NCI-H1436 treated with DMSO at 0.1 percent for 48 hours (cell line): ENCODE measurements around the gene CA4.

ENCODE experiments used
- DNase-seq: peaks from one replicate; lab custom pipeline; 2025; lab: John Stamatoyannopoulos, UW

CA4 gene

DNA sequence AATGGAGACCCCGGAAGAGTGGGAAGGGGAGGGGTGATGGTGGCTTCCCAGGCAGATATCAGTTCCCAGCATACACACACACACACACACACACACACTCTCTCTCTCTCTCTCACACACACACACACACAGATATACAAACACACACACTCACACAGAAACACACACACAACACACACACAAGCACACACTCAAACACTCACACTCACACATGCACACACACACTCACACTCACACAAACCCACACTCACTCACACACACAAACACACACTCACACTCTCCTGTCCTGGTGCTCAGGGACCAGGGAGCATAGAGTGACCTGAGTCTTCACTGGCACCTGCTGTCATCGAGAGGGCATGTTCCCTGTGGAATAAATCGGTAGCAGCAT, 5.6 kb downstream of the CA4 start:
- no peak for DNase-seq

DNA sequence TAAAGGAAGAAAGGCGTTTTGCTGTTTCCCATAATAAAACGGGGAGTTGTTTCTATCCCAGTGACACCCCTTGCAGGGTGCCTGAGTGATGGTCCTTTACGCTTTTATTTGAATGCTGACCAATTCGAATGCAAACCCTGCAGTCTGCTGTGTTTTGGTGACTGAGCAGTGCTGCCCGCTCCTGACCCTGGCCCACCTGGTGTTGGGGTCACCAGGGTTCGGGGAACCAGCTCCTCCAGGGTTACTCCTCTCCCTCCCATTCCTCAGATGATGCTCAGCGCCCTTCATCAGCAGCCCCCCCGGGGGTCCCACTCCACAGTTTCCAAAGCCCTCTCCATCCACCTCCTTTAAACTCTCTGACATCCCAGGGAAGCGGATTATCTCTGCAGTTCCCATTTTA, 6.0 kb downstream of the CA4 start:
- DNase-seq: no peak

DNA sequence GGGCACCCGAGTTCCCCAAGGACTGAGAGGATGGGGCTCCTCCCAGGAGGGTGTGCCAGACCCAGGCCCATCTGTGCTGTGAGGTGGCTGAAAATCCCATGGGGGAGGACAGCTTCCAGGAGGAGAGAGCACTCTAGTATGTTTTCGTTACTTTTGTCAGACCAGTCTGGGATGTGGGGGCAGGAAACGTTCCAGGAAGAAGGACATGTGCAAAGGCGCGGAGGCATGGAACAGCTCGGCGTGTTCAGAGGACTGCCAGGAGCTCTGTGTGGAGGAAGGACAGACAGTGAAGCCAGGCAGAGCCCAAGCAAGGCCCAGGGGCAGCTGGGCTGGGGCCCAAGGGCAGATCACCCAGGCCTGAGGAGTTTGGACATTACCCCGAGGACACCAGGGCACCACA, 7.0 kb downstream of the CA4 start:
- DNase-seq: no peak

DNA sequence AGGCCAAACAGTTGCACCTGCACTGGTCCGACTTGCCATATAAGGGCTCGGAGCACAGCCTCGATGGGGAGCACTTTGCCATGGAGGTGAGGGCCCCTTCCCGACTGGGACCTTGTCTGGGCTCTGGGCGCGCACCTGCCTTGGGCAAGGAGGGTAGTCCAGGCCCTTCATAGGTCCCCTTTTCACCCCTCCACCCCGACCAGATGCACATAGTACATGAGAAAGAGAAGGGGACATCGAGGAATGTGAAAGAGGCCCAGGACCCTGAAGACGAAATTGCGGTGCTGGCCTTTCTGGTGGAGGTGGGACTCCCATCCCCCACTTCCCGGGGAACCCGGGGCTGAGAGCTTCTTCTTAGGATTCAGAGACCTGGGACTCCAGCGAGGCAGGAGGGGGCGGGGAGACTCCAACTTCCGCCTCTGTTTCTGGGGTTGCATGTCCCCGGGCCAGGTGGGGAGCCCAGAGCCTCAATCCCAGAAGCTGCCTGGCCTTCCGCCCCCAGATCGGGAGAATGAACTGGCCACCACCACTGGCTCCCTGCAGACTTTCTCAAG, 7.8 kb downstream of the CA4 start:
- no peak for DNase-seq

DNA sequence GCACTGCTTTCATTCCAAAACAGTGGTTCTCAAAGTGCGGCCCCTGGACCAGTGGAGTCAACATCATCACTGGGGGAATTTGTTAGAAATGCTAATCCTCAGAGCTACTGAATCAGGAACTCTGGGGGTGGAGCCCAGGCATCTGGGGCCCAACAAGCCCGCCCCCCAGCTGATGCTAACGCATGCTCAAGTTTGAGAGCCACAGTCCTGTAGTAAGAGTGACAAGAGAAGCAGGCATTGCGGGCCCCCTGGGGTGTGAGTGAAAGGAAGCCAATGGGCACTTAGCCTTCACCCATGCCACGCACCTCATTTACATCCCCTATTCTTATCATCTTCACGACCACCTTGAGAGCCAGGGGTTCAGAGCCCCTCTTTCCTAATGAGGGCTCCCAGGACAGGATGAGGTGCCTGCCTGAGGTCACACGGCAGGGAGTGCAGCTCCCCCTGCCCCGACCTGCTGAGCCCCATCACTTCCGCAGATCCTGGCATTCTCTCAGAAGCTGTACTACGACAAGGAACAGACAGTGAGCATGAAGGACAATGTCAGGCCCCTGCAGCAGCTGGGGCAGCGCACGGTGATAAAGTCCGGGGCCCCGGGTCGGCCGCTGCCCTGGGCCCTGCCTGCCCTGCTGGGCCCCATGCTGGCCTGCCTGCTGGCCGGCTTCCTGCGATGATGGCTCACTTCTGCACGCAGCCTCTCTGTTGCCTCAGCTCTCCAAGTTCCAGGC, 9.1 kb downstream of the CA4 start:
- no peak for DNase-seq

DNA sequence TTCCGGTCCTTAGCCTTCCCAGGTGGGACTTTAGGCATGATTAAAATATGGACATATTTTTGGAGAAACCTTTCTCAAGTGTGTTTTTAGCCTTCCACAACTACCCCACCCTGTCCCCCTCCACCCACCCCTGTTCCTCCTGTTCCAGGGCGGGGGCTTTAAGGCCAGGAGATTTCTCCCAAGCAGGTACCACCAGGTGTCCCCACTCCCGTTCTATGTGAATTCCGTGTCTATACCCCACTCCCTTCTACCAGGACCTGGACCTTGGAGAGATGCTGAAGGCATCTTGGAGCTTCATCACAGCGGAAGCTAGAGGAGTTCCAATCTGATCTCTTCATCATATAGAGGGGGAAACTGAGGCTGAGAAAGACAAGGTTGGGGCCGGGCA, 9.7 kb downstream of the CA4 start:
- no peak for DNase-seq

DNA sequence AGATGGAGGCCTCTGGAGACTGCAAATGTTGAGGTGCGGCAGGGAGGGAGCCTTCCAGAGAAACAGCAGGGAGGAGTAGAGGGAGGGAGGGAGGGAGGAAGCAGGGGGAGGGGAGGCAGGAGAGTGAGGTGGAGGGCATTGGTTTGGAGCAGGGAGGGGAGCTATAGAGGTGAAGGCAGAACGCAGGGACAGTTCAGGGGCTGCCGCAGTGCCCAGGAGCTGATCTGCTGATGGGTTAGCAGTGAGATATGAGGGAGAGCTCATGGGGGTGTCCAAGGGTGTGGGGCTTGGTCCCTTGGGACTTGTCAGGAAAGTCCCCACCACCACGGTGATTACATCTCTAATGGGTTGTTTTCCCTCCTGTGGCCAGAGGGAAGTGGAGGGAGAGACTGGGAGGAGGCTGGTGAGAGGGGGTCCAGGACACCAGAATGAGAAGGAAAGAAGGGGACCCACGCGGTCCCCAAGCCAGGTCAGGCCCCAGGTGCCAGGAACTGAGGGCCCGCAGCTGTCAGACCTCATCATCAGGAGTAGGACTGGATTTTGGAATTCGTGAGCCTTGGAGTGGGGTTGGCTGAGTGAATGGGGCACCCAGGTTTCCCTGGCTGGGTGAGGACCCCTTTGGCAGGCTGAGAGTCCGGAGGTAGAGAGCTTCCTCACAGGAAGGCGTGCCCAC, 11.2 kb downstream of the CA4 start:
- DNase-seq: no peak

DNA sequence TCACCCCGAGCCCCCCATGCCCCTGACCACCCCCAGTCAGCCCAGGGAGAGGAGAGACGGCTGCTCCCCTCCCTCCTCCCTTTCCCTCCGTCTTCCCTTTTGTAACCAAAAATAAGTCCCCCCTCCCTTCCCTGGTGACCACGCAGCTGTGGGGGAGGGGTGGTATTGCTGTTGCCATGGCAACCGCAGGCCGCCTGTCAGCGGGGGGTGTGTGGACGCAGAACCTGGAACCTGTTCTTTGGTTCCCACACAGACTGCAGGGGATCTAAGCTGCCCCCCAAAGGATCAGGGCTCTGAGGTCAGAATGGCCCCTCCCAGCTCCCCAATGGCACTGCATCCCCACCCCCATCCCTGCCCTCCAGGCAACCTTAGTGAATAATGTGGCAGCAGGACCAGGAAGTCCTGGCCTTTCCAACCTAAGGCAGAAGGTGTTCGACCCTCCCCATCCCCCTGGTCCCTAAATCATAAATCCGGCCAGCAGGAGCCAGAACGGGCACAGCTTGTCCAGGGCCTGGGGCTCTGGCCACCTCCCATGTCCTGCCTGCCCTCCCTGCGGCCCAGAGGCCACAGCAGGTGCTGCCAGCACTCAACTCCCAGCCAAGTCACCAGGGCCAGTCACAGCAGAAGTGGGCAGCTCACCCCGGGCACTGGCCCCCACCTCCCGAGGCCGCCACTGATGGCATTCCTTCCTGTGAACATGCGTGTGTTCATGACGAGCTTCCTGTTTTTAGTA, 12.0 kb downstream of the CA4 start:
- DNase-seq: no peak

DNA sequence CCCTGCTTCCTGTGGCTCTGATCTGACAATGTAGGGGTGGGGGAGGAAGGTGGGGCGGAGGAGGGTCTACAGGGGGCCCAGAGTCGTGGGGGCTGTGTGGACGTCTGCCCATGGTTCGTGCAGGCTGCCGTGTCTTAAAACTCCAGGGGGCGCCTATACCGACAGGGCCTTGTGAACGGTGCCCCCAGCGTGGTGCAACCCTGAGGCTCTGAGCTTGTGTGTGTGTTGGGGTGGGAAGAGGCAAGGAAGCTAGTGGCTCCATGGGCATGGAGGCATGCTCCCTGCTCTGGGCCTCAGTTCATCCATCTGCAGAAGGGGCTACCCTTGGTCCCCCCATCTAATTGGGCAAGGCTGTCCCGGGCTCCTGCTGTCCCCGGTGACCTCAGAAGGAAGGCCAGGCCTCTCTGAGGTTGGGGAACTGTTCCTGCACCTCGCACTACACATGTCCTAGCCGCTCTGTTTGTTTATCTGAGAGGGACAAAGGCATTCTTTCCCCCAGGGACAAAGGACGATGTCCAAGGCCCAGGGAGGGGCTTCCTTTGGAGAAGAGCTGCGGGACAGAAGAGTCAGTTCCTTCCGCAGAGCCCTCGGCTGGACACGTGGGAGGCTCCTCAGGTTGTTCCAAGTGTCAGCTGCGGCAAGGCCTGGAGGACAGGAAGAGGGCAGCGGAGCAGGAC, 13.5 kb downstream of the CA4 start:
- no peak for DNase-seq

DNA sequence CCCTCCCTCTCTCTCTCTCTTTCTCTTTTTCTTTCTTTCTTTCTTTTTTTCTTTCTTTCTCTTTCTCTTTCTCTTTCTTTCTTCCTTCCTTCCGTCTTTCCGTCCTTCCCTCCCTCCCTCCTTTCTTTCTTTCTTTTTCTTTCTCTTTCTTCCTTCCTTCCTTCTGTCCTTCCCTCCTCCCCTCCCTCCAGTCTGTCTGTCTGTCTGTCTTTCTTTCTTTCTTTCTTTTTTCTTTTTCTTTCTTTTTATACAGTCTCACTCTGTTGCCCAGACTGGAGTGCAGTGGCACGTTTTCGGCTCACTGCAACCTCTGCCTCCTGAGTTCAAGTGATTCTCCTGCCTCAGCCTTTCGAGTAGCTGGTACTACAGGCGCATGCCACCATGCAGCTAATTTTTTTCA, 14.4 kb downstream of the CA4 start:
- no peak for DNase-seq

DNA sequence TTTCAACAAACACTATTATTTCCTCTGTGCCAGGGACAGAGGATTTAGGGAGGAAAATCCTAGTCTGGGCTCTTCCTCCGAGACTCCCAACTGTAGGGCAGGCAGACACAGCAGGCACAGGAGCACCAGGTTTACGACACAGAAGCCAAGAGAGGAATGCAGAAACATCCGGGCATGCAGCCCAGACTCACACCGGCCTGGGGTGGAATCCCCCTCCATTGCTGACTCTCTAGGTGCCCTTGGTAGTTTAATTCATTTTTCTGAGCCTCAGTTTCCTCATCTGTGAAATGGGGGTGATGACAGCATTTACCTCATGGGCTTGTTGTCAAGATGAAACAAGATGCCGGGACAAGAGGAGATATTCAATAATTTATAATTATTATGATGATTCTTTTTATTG, 14.9 kb downstream of the CA4 start:
- DNase-seq: no peak

DNA sequence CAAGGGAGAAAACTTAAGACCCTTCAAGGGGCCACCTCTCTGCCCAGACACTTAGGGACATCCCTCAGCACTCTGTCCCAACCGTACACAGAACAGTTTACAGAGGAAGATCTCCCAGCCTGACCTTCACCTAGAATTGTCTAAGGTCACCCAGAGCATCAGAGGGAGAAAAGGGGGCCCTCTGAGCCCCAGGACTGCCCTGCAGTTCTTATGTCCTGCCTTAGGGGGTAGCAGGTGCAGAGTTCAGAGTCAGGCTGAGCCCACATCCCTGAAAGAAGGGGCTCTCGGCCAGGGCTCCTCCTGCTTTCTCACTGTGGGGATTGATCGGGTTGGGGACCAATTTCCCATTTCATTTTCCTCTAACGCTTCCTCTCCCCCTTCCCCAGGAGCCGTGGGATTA, 15.4 kb downstream of the CA4 start:
- DNase-seq: no peak

DNA sequence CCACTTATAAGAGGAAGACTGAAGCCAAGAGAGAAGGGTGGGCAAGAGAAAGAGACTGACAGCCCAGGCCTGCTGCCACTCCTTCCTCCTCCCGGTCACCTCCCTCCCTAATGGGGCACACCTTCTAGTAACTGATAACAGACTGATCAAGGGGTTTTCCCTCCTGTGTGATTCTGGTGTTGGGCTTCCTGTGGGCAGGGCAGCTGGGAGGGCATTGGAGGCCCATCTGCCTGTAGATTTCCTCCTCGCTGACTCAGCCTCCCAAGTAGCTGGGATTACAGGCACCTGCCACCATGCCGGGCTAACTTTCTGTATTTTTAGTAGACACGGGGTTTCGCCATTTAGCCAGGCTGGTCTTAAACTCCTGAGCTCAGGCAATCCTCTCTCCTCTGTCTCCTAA, 16.2 kb downstream of the CA4 start:
- DNase-seq: no peak

DNA sequence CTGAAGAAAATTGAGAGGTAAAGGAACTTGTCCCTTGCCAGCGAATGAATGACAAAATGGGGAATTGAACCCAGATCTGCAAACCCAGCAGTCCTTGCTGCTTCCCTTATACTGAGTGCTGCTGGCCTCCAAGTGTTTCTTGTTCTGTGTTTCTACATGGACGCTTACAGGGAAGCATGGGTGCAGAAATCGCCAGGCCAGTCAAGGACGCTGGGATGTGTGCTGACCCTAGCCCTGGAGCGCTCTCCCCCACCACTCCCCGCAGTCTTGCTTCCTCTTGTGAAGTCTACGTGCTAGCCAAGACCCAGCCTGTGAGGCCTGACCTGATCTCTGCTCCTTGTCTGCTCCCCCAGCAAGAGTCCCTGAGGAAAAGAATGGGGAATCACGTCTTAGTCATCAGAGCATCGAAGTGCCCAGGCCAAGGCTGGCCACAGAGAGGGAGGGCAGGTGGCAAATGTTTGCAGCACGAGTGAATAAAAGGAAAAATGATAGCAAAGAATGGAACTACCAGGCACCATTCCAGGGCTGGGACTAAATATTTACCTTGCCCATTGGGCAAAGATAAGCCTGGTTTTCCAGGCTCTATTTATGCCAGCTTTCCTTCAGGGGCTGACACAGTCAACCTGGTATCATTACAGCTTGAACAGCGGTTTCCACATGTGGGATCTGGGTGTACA, 17.4 kb downstream of the CA4 start:
- DNase-seq: no peak

DNA sequence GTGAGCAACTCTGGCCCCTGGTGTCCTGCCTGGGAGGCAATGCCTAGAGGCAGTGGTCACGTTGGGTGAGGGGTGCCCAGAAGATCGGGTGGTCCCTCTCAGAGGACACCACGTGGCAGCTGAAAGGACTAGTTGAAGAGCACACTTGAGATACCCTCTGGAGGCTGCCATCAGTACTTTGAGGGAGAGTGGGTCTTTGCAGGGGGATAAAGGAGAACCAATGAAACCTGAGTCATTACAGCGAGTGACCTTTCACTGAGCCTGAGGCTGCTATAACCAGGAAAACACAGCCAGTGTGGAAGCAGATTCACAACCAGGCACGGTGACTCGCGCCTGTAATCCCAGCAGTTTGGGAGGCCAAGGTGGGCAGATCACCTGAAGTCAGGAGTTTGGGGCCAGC, 18.9 kb downstream of the CA4 start:
- DNase-seq: no peak

DNA sequence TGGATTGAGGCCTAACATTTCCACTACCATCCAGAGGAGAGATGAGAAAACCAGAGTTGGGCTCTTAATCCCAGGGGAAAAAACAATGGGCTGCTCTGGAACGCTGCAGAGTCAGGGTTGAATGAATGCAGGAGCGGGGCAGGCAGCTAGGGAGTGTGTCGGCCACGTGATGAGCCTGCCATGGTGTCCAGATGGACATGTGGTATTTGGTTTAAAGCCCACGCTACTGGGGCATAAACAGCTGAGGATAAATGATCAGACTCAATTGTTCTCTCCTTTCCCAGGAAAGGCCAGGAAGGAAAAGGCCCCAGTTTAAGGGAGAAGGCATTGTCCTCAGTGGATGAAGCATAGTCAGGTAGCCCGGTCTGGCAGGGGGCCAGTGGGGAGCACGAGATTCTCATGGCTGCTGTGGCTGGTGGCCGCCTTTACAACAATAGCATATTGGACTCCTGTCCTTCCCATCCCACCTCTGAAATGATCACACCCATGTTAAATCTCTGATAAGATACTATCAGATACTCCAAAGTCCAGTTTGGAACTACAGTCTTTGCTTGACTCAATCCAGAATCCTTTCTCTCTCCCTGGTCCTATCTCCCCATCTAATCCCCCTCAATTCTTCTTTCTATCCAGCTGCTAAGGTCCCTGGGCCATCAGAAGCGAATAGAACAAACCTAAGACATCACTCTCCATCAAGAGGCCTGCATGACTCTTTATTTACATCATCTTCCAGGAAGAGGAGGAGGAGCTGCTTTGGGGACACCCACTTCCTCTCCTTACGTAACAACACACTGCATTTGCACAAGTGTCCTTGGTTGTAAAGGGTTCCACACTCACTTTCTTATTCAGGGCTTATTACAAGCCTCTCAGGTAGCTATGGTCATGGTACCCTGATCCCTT, 20.4 kb downstream of the CA4 start:
- no peak for DNase-seq

DNA sequence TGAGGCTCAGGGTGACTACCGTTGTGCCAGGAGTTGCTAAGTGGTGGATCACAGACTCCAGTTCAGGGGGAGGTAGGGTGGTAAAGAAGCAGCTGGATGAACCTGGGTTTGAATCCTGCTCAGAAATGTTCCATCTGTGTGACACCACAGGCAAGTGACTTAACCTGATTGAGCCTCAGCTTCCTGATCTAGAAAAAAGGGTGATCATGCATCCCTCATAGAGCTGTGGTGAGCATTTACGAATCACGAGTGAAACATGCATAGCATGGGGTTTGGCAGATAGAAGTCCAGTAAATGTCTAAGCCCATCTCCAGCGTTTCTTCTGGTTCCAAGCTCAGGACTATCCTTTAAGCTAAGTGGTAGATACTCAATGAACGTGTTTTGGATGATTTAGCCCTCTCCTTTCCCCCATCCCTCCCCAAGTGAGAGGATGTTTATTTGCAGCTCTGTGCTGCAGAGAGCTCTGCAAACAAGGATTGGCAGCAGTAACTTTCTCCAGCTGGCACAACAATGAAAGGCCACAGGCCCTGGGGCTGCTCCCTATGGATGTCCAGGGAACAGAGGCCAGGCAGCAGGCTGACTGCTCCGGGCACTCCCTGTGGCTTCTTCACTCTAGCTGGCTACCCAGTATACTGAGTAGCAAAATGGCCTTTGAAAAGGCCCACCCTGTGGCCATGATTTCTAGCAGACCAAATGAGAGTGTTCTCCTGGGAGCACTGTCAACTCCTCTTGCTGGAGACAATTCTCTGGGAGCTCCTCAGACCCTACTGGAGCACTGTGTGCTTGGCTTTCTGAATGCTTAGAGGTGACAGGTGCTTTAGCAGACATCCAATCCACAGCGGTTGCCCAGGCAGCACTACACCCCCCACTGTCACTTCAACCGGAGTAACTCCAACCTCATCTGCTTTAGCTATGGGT, 21.3 kb downstream of the CA4 start:
- DNase-seq: no peak

DNA sequence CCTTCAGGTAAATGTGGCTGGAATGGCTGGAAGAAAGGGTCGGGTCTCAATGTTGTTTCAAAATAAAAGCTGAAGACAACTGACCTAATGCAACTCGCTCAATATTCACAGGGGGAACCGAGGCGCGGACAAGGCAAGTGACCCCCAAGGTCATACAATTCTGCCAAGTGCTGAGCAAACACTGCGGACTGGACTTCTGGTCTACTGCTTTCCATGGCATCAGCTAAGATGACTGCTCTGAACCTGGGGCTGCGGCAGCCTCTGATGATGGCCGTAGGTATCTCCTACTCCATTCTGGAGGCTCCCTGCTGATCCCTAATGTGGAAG, 21.9 kb downstream of the CA4 start:
- DNase-seq: no peak

DNA sequence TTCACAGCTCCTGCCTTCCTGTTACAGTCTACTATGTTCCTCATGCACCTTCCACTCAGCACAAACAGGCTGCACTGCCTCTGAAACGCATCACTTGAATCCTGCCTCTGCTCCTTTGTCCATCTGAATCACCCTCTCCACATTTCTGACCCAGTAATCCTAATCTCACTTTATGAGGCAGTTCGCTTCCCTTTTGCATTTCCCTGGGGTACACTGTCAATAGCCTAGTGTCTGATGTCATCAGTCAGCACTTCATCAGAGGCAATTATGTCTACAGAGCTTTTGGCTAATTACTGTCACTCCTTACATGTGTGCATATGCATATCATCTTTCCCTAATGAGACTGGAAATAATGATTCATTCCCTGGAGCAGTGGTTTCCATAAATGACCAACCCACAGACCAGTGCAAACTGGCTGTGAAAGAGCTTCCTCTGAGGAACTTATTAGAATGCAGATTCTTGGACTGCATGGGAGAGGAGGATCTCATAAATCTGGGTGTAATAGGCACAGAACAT, 23.6 kb downstream of the CA4 start:
- DNase-seq: peak; percentile 24

DNA sequence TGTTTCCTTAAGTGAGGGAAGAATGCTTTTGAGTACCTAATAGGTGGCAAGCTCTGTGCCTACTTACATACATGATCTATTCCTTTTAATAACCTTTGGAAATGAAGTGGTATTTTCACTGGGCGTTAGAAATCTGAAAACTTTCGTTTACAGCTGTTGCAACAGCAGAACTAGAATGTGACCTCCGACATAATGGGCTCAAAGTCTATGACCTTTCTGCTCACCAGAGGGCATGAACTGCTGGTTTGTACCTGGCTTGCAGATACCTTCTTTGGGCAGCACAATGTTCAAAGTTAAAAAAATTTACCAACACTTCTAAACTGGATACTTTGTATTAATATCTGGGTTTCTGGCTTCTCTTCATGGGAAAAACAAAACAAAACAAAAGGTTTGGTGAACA, 24.3 kb downstream of the CA4 start:
- no peak for DNase-seq
